Mesenchymal stem cell (in vitro differentiated cells and primary cell): ENCODE measurements around the gene ST3GAL4.
A peak's percentile ranks its signal among the peaks of the same experiment; 100 is the strongest.

Experiments
- DNase-seq: peaks from one replicate; pipeline ENCODE4 v3.0.0-alpha.2; 2013
- H2AFZ ChIP-seq: one replicate; pipeline ENCODE4 v1.6.1; 2013; ENCODE audit warnings: low read depth, mild to moderate bottlenecking, control low read depth, inconsistent platforms, low read length, moderate library complexity
- H2AK5ac ChIP-seq: 2 replicates; pipeline ENCODE4 v1.6.1; 2013; ENCODE audit warnings: low read length, moderate library complexity, mild to moderate bottlenecking, inconsistent platforms; ENCODE audit not compliant: severe bottlenecking
- H2BK120ac ChIP-seq: one replicate; pipeline ENCODE4 v1.6.1; 2013; ENCODE audit warnings: low read depth, mild to moderate bottlenecking, inconsistent platforms, low read length, moderate library complexity
- H2BK12ac ChIP-seq, 2 experiments: one replicate each; pipeline ENCODE4 v1.6.1; 2013; ENCODE audit warnings: inconsistent platforms in 2 of 2, low read length in 2 of 2, mild to moderate bottlenecking in 2 of 2, moderate library complexity in 2 of 2, control low read depth in 1 of 2
- H2BK15ac ChIP-seq: one replicate; pipeline ENCODE4 v1.6.1; 2013; ENCODE audit warnings: mild to moderate bottlenecking, low read depth, inconsistent platforms; ENCODE audit not compliant: poor library complexity, severe bottlenecking
- H2BK5ac ChIP-seq: 2 replicates; pipeline ENCODE4 v1.6.1; 2013; ENCODE audit warnings: low read depth, mild to moderate bottlenecking, low read length, control low read depth, inconsistent platforms; ENCODE audit not compliant: poor library complexity, severe bottlenecking
- H3K14ac ChIP-seq, 2 experiments: one replicate each; pipeline ENCODE4 v1.6.1; 2013; ENCODE audit warnings: inconsistent platforms in 2 of 2, low read length in 2 of 2, control low read depth in 1 of 2, mild to moderate bottlenecking in 1 of 2, moderate library complexity in 1 of 2
- H3K18ac ChIP-seq, 2 experiments: one replicate each; pipeline ENCODE4 v1.6.1; 2013; ENCODE audit warnings: inconsistent platforms in 2 of 2, low read length in 2 of 2, control low read depth in 1 of 2, low read depth in 1 of 2, mild to moderate bottlenecking in 1 of 2
- H3K23ac ChIP-seq, 2 experiments: one replicate each; pipeline ENCODE4 v1.6.1; 2013; ENCODE audit warnings: inconsistent platforms in 2 of 2, low read length in 2 of 2, mild to moderate bottlenecking in 2 of 2, moderate library complexity in 2 of 2, control low read depth in 1 of 2
- H3K27ac ChIP-seq: 2 replicates; pipeline ENCODE4 v1.5.1; 2013; ENCODE audit warnings: mild to moderate bottlenecking, moderate library complexity, low read length, control low read depth, inconsistent platforms; ENCODE audit not compliant: poor library complexity, severe bottlenecking
- H3K27me3 ChIP-seq, 2 experiments: 2 replicates each; pipeline versions ENCODE4 v1.6.1 to v1.7.0; 2013; ENCODE audit warnings: low read length in 2 of 2, mild to moderate bottlenecking in 2 of 2, moderate library complexity in 2 of 2, control low read depth in 1 of 2, inconsistent platforms in 1 of 2; ENCODE audit not compliant: control insufficient read depth in 1 of 2, insufficient read depth in 1 of 2
- H3K36me3 ChIP-seq, 2 experiments: 2 replicates each; pipeline versions ENCODE4 v1.6.1 to v1.7.0; 2013; ENCODE audit warnings: low read length in 2 of 2, control low read depth in 1 of 2, inconsistent platforms in 1 of 2, low read depth in 1 of 2, mild to moderate bottlenecking in 1 of 2; ENCODE audit not compliant: insufficient read depth in 2 of 2, control insufficient read depth in 1 of 2
- H3K4ac ChIP-seq, 2 experiments: one replicate each; pipeline ENCODE4 v1.6.1; 2013; ENCODE audit warnings: inconsistent platforms in 2 of 2, low read length in 2 of 2, mild to moderate bottlenecking in 2 of 2, moderate library complexity in 2 of 2, control low read depth in 1 of 2, low read depth in 1 of 2
- H3K4me1 ChIP-seq: 2 replicates; pipeline ENCODE4 v1.6.1; 2013; ENCODE audit warnings: low read depth, low read length, control low read depth; ENCODE audit not compliant: control insufficient read depth, insufficient read depth
- H3K4me2 ChIP-seq: 2 replicates; pipeline ENCODE4 v1.6.1; 2013; ENCODE audit warnings: low read length, mild to moderate bottlenecking, inconsistent platforms; ENCODE audit not compliant: poor library complexity, severe bottlenecking
- H3K4me3 ChIP-seq, 2 experiments: 2 replicates each; pipeline versions ENCODE4 v1.5.1 to v1.7.0; 2013; ENCODE audit warnings: low read length in 2 of 2, mild to moderate bottlenecking in 2 of 2, control low read depth in 1 of 2, low read depth in 1 of 2; ENCODE audit not compliant: insufficient read depth in 1 of 2
- H3K79me1 ChIP-seq: replicated peaks from 2 replicates; pipeline ENCODE4 v1.6.1; 2013; ENCODE audit warnings: mild to moderate bottlenecking, control low read depth, low read length, inconsistent platforms; ENCODE audit not compliant: poor library complexity, severe bottlenecking
- H3K9ac ChIP-seq: 2 replicates; pipeline ENCODE4 v1.7.0; 2013; ENCODE audit warnings: mild to moderate bottlenecking, low read length, moderate library complexity
- H3K9me3 ChIP-seq: 2 replicates; pipeline ENCODE4 v1.7.0; 2013; ENCODE audit warnings: mild to moderate bottlenecking, low read length; ENCODE audit not compliant: control insufficient read depth
- H4K8ac ChIP-seq: one replicate; pipeline ENCODE4 v1.6.1; 2013; ENCODE audit warnings: inconsistent platforms, mild to moderate bottlenecking, low read length, moderate library complexity
- H4K91ac ChIP-seq: one replicate; pipeline ENCODE4 v1.6.1; 2013; ENCODE audit warnings: mild to moderate bottlenecking, low read length, inconsistent platforms
- WGBS: methylation state at CpG from one replicate; pipeline ENCODE4 v1.1.7; 2013; ENCODE audit warnings: mixed read lengths; 5-methylcytosine and 5-hydroxymethylcytosine counted together

Gene ST3GAL4

DNA sequence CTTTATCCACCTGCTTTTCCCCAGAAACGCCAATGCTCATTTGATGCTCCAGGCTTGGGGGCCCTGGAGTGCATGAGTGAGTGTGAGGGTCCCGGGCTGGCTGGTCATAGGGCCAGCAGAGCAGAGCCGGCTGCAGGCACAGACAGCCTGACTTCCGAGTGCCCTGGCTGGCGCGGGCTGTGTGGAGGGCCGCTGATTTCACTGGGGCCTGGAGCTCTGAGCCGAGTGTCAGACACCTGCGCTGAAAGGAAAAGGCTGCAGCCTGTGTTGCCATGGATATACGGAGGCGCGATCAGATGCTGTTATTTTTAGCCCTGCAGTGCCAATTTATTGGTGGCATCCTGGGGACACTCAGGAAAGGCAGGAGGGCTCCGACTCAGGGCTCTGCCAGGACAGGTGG is 87.6 kb downstream of the ST3GAL4 start:
- no peak overlapping the region for H3K23ac ChIP-seq
- H2BK12ac ChIP-seq, result no peak overlapping the region
- H3K9ac ChIP-seq, result no peak overlapping the region
- no peak overlapping the region for H3K4ac ChIP-seq
- no peak overlapping the region for H4K8ac ChIP-seq
- 78% methylated on average over 13 of the region's 13 CpGs for WGBS
- no peak overlapping the region for H2BK15ac ChIP-seq
- no peak overlapping the region for H2AK5ac ChIP-seq
- no peaks in the 10 kb centered on the region for H3K79me1 ChIP-seq
- H3K9me3 ChIP-seq, result no peaks in the 10 kb centered on the region
- no peak overlapping the region for H2BK120ac ChIP-seq
- no peak overlapping the region for H3K4me3 ChIP-seq
- DNase-seq, result no peak
- no peak overlapping the region for H3K18ac ChIP-seq
- H3K27me3 ChIP-seq, result peaks cover 11 to 22% of the 10 kb centered on the region in 2 experiments
- H3K4me2 ChIP-seq, result no peak overlapping the region
- no peak overlapping the region for H2AFZ ChIP-seq
- peaks cover 3% of the 10 kb centered on the region for H3K4me1 ChIP-seq
- no peak overlapping the region for H3K27ac ChIP-seq
- no peak overlapping the region for H4K91ac ChIP-seq
- H2BK5ac ChIP-seq, result no peak overlapping the region
- H3K14ac ChIP-seq, result no peak overlapping the region
- peaks cover 0 to 4% of the 10 kb centered on the region in 2 experiments for H3K36me3 ChIP-seq

DNA sequence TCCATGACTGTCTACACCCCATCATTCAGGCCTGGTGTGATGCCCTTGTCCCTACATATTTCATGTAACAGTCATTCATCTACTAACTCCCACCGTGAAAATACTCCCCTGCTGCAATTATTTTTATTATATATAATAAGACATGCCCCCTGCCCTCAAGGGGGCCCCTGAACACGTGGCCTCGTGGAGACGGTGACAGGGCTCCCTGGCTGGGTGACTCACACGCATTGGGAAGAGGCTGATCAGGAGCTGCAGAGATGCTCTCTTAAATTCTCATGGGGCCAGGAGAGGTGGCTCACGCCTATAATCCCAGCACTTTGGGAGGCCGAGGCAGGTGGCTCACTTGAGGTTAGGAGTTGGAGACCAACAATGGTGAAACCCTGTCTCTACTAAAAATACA is 88.6 kb downstream of the ST3GAL4 start:
- Histone ChIP-seq H3K27me3 (peaks cover 11 to 22% of the 10 kb centered on the region in 2 experiments), H3K9ac (no peak overlapping the region), H4K8ac (no peak overlapping the region), H3K79me1 (no peaks in the 10 kb centered on the region), H3K14ac (no peak overlapping the region), H2AFZ (no peak overlapping the region), H4K91ac (no peak overlapping the region), H2BK15ac (no peak overlapping the region), H3K9me3 (no peaks in the 10 kb centered on the region), H3K4ac (no peak overlapping the region), H2BK5ac (no peak overlapping the region), H3K23ac (no peak overlapping the region), H2BK120ac (no peak overlapping the region), H2AK5ac (no peak overlapping the region), H3K18ac (no peak overlapping the region), H3K4me2 (no peak overlapping the region), H2BK12ac (no peak overlapping the region), H3K4me1 (peaks cover 3% of the 10 kb centered on the region), H3K27ac (no peak overlapping the region), H3K36me3 (peaks cover 0 to 4% of the 10 kb centered on the region in 2 experiments), H3K4me3 (no peak overlapping the region)
- 72% methylated on average over 7 of the region's 7 CpGs for WGBS
- DNase-seq, result no peak

DNA sequence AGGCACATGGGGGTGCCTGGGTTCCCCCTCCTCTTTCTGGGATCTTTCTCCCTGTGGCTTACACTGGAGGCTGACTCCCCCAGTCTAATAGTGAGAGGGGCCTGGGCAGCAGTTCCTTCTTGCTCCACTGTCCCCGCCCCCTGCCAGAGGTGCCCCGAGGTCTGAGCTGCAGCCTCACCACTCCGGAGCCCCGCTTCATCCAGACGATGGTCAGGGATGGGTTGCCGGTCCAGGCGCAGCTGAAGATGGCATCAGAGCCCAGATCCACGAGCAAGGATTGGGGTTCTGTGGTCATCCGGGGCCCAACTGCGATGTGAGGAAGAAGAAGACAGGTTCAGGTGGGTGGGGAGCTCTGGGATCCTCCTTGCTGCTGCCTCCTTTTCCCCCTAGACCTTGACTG is 91.1 kb downstream of the ST3GAL4 start:
- Histone ChIP-seq H2BK15ac (no peak overlapping the region), H2BK12ac (no peak overlapping the region), H3K36me3 (peaks cover 0 to 12% of the 10 kb centered on the region in 2 experiments), H3K14ac (no peak overlapping the region), H2BK120ac (no peak overlapping the region), H3K4me2 (no peak overlapping the region), H3K4me3 (no peak overlapping the region), H2BK5ac (no peak overlapping the region), H4K91ac (no peak overlapping the region), H3K27ac (no peak overlapping the region), H3K4me1 (peaks cover 8% of the 10 kb centered on the region), H2AFZ (no peak overlapping the region), H3K79me1 (no peaks in the 10 kb centered on the region), H3K27me3 (peaks cover 9 to 12% of the 10 kb centered on the region in 2 experiments), H3K9ac (no peak overlapping the region), H3K4ac (no peak overlapping the region), H3K18ac (no peak overlapping the region), H3K23ac (no peak overlapping the region), H2AK5ac (no peak overlapping the region), H3K9me3 (no peaks in the 10 kb centered on the region), H4K8ac (no peak overlapping the region)
- 86% methylated on average over 10 of the region's 10 CpGs for WGBS
- DNase-seq, result no peak

DNA sequence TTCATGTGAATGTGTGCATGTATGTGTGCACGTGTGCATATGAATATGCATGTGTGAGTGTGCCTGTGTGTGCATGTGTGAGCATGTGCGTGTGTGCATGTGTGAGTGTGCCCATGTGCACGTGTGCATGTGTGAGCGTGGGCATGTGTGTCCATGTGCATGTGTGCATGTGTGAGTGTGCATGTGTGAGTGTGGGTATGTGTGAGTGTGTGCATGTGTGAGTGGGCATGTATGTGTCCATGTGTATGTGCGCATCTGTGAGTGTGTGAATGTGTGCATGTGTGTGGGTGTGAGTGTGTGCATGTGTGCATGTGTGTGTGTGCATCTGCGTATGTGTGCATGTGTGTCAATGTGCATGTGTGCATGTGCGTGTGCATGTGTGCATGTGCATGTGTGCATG is 94.7 kb downstream of the ST3GAL4 start:
- no peak overlapping the region for H3K4ac ChIP-seq

More for the DNA sequence above, 94.7 kb downstream of the ST3GAL4 start:
- WGBS, result 88% methylated on average over 7 of the region's 7 CpGs
- Histone ChIP-seq H3K9ac (no peak overlapping the region), H3K18ac (no peak overlapping the region), H3K27ac (no peak overlapping the region), H3K4me1 (peaks cover 8% of the 10 kb centered on the region), H3K27me3 (peaks cover 9 to 29% of the 10 kb centered on the region in 2 experiments), H4K8ac (no peak overlapping the region), H3K14ac (peak overlapping the region in 1 of 2 experiments; percentile 22), H2BK120ac (no peak overlapping the region), H3K4me3 (no peak overlapping the region), H3K79me1 (no peaks in the 10 kb centered on the region), H3K9me3 (no peaks in the 10 kb centered on the region), H3K23ac (no peak overlapping the region), H2BK12ac (no peak overlapping the region), H2BK5ac (no peak overlapping the region), H2AFZ (no peak overlapping the region), H2BK15ac (no peak overlapping the region), H2AK5ac (no peak overlapping the region), H4K91ac (peak overlapping the region; percentile 28), H3K4me2 (no peak overlapping the region), H3K36me3 (peaks cover 0 to 8% of the 10 kb centered on the region in 2 experiments)
- DNase-seq, result no peak
